A549 (cell line): ENCODE measurements around the gene TRMU. TPM values are rescaled to one million over a fixed set of nuclear protein-coding genes. Genes with fewer than 3 reads are reported as not detected.
A peak's percentile ranks its signal among the peaks of the same experiment; 100 is the strongest.

Experiments
- ATAC-seq, 2 experiments: fragments of 200-7000 bp in 1 of 2; fragments of >200 bp in 1 of 2; cut with Nextera tagmentation in 1 of 2; cut with Tn5 transposase in 1 of 2; 3 replicates each; pipeline versions ENCODE4 v1.8.0 to v1.9.1; 2018 to 2020; ENCODE audit warnings: mild to moderate bottlenecking in 1 of 2, moderate library complexity in 1 of 2
- CTCF ChIA-PET: fragments of 300-600 bp; sonication (Branson Sonifier 250); formaldehyde crosslinking; extraction: SDS; loops from one replicate; lab custom pipeline; 2021; ENCODE audit warnings: antibody characterized with exemption, inconsistent platforms; lab: Yijun Ruan, JAX
- POLR2A ChIA-PET: fragments of 350-600 bp; formaldehyde crosslinking; extraction: SDS; loops from one replicate; lab custom pipeline; 2021; ENCODE audit warnings: antibody characterized with exemption, inconsistent platforms; lab: Yijun Ruan, JAX
- DNase-seq, 2 experiments: peaks; one replicate each; pipeline versions ENCODE4 v3.0.0 to v3.0.0-alpha.2; 2011 to 2016; ENCODE audit warnings: low read depth in 1 of 2, low spot score in 1 of 2
- FAIRE-seq: peaks from 2 replicates; lab custom pipeline; 2011; peaks lifted over from hg19 to GRCh38; lab: Jason Lieb, UNC
- H3K27ac ChIP-seq, 2 experiments: fragments of >200 bp; sonication (Bioruptor Twin); formaldehyde crosslinking; 3 replicates each; pipeline ENCODE4 v1.5.1; 2016 to 2017
- H3K4me1 ChIP-seq: fragments of >200 bp; sonication (Bioruptor Twin); formaldehyde crosslinking; 3 replicates; pipeline ENCODE4 v1.6.1; 2016
- H3K4me2 ChIP-seq: fragments of >200 bp; sonication (Bioruptor Twin); formaldehyde crosslinking; 3 replicates; pipeline ENCODE4 v1.6.1; 2016
- H3K4me3 ChIP-seq: fragments of >200 bp; sonication (Bioruptor Twin); formaldehyde crosslinking; 3 replicates; pipeline ENCODE4 v1.5.1; 2016
- H3K9me3 ChIP-seq: fragments of >200 bp; sonication (Bioruptor Twin); formaldehyde crosslinking; 3 replicates; pipeline ENCODE4 v1.6.1; 2016
- BHLHE40 ChIP-seq: IDR thresholded peaks from 2 replicates; pipeline ENCODE4 v1.6.1; 2012; ENCODE audit warnings: low read depth, low read length, inconsistent platforms
- CBX2 ChIP-seq: fragments of 200-600 bp; sonication (generic); IDR thresholded peaks from 2 replicates; pipeline ENCODE4 v1.6.1; 2016; ENCODE audit warnings: low read depth, mild to moderate bottlenecking, borderline replicate concordance
- CEBPB ChIP-seq, 2 experiments: fragments of >200 bp in 1 of 2; sonication (Bioruptor Twin) in 1 of 2; formaldehyde crosslinking in 1 of 2; IDR thresholded peaks; 2 replicates each; pipeline ENCODE4 v1.6.1; 2012 to 2016
- CHD2 ChIP-seq: fragments of 150-350 bp; IDR thresholded peaks from 2 replicates; pipeline ENCODE4 v1.6.1; 2014; ENCODE audit warnings: low read length; ENCODE audit not compliant: partially characterized antibody
- CHD4 ChIP-seq: fragments of 200-600 bp; sonication (generic); IDR thresholded peaks from 2 replicates; pipeline ENCODE4 v1.6.1; 2016; ENCODE audit warnings: antibody characterized with exemption, mild to moderate bottlenecking, borderline replicate concordance
- EHMT2 ChIP-seq: fragments of 200-600 bp; sonication (generic); IDR thresholded peaks from 2 replicates; pipeline ENCODE4 v1.6.1; 2016; ENCODE audit warnings: antibody characterized with exemption, low read depth, mild to moderate bottlenecking, moderate library complexity
- EP300 ChIP-seq, 2 experiments: fragments of >200 bp; sonication (Bioruptor Twin); formaldehyde crosslinking; IDR thresholded peaks; 2 replicates in 1 of 2; 3 replicates in 1 of 2; pipeline ENCODE4 v1.6.1; 2016 to 2017
- ESRRA ChIP-seq: fragments of 150-350 bp; IDR thresholded peaks from 2 replicates; pipeline ENCODE4 v1.6.1; 2014; ENCODE audit warnings: mild to moderate bottlenecking, low read length, borderline replicate concordance
- FOSL2 ChIP-seq, 2 experiments: fragments of 450-650 bp in 1 of 2; fragments of >200 bp in 1 of 2; sonication (Bioruptor Twin) in 1 of 2; formaldehyde crosslinking; IDR thresholded peaks; 2 replicates each; pipeline versions ENCODE4 v1.5.0 to v1.6.1; 2016 to 2020; ENCODE audit warnings: mild to moderate bottlenecking in 1 of 2, moderate library complexity in 1 of 2
- FOXS1 ChIP-seq: fragments of 250-450 bp; sonication (Bioruptor Pico); IDR thresholded peaks from 2 replicates; pipeline ENCODE4 v1.5.0; 2020; ENCODE audit warnings: mild to moderate bottlenecking, moderate library complexity
- HOXA7 ChIP-seq: fragments of 250-450 bp; sonication (Bioruptor Pico); IDR thresholded peaks from 2 replicates; pipeline ENCODE4 v1.5.0; 2020; ENCODE audit warnings: mild to moderate bottlenecking, moderate library complexity
- JUN ChIP-seq, 2 experiments: fragments of >200 bp; sonication (Bioruptor Twin); formaldehyde crosslinking; IDR thresholded peaks; 2 replicates in 1 of 2; 3 replicates in 1 of 2; pipeline ENCODE4 v1.6.1; 2016 to 2017
- KDM5A ChIP-seq: fragments of 200-600 bp; sonication (generic); IDR thresholded peaks from 2 replicates; pipeline ENCODE4 v1.6.1; 2016; ENCODE audit warnings: antibody characterized with exemption, mild to moderate bottlenecking
- MAFK ChIP-seq: fragments of 450-650 bp; IDR thresholded peaks from 2 replicates; pipeline ENCODE4 v1.6.1; 2014; ENCODE audit not compliant: partially characterized antibody
- MAX ChIP-seq: IDR thresholded peaks from 2 replicates; pipeline ENCODE4 v1.6.1; 2012
- NFE2L2 ChIP-seq: fragments of 150-350 bp; conservative IDR thresholded peaks from 2 replicates; pipeline ENCODE4 v1.6.1; 2014; ENCODE audit warnings: low read length
- PHF8 ChIP-seq: fragments of 200-600 bp; sonication (generic); IDR thresholded peaks from 2 replicates; pipeline ENCODE4 v1.6.1; 2016; ENCODE audit warnings: low read depth, mild to moderate bottlenecking, antibody characterized with exemption, moderate library complexity, borderline replicate concordance
- POLR2AphosphoS2 ChIP-seq: conservative IDR thresholded peaks from 2 replicates; pipeline ENCODE4 v1.6.1; 2012; ENCODE audit warnings: low read length, improper control_type of control experiment, inconsistent platforms
- RARB ChIP-seq: fragments of 250-450 bp; sonication (Bioruptor Pico); IDR thresholded peaks from 2 replicates; pipeline ENCODE4 v1.8.0; 2021; ENCODE audit warnings: mild to moderate bottlenecking, moderate library complexity
- RFX5 ChIP-seq: fragments of 450-650 bp; IDR thresholded peaks from 2 replicates; pipeline ENCODE4 v1.7.1; 2014; ENCODE audit warnings: antibody characterized with exemption, mild to moderate bottlenecking, moderate library complexity
- SREBF2 ChIP-seq: fragments of 450-650 bp; IDR thresholded peaks from 2 replicates; pipeline ENCODE4 v1.6.1; 2014; ENCODE audit warnings: mild to moderate bottlenecking, moderate library complexity
- ZFP36 ChIP-seq: fragments of 450-650 bp; IDR thresholded peaks from 2 replicates; pipeline ENCODE4 v1.6.1; 2014; ENCODE audit warnings: borderline replicate concordance; ENCODE audit not compliant: partially characterized antibody
- ZSCAN20 ChIP-seq: fragments of 250-450 bp; sonication (Bioruptor Pico); IDR thresholded peaks from 2 replicates; pipeline ENCODE4 v1.8.0; 2022; ENCODE audit warnings: mild to moderate bottlenecking, moderate library complexity
- WGBS: methylation state at CpG from one replicate; pipeline ENCODE4 v1.1.6; 2017; ENCODE audit errors: missing lambda C conversion rate; 5-methylcytosine and 5-hydroxymethylcytosine counted together
- polyA plus RNA-seq, 4 experiments: library from polyadenylated mRNA; depleted of rRNA in 3 of 4; stranded (reverse); fragments of >200 nt; fragmentation: RNase III in 1 of 4; extraction: RNeasy Plus Mini Kit Qiagen cat#74134 plus additional on column Dnase treatment in 1 of 4; gene quantifications; 2 replicates in 3 of 4; 3 replicates in 1 of 4; pipeline ENCODE4 v1.2.3, GENCODE V29; 2011 to 2017
- TF ChIP-seq, protein P1 (sequence below): fragments of >200 bp; sonication (Bioruptor Twin); formaldehyde crosslinking; IDR thresholded peaks from 2 replicates; pipeline ENCODE4 v1.6.1; 2016
- TF ChIP-seq, protein P2 (sequence below): fragments of 250-450 bp; sonication (Bioruptor Pico); IDR thresholded peaks from 2 replicates; pipeline ENCODE4 v1.5.0; 2020; ENCODE audit warnings: low read depth, mild to moderate bottlenecking, moderate library complexity
- TF ChIP-seq, protein P3 (sequence below): fragments of 150-350 bp; IDR thresholded peaks from 2 replicates; pipeline ENCODE4 v1.6.1; 2014; ENCODE audit warnings: low read depth, mild to moderate bottlenecking, low read length

The TRMU gene
- polyA plus RNA-seq, 2 of the 4 experiments (the other 2 are of a cell fraction) = 33.4 to 44.1 TPM

DNA sequence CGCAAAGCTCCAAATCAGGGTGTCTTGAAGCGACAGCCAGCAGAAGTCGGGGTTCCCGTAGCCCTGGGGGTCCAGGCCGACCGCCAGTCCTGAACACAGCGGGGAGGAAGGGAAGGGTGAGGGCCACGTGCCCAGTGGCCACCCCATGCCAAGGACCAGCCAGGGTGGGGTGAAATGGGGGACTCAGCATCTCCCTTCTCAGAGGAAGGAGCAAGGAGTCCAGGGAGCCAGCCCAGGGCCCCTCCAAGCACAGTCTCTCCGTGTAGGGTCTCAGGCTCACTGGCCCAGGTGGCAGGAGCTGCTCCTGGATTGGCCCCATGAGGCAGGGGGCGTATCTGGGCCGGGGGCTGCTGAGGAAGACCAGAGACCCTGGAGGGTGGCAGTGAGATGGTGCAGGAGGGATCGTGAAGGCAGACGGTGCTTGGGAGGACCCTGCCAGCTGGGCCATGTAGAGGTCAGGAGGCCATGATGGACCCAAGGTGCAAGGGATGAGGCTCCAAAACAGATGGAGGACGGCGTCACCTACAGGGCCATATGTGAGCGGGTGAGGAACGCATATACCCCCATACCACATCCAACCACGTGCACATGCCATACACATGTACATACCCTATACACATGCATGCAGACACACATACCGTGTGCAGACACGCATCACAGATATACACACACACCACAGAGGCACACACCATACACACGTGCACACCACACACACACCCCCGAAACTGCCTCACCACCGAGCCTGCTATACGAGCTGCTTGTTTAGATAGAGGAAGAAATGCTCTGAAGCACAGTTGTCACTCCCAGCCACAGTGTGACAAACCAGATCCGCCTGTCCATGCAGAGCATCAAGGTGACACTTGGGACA, 34.4 kb downstream of the TRMU start:
- peaks cover 19% of the 10 kb centered on the region for H3K4me1 ChIP-seq
- no peak for TF ChIP-seq NFE2L2
- TF ChIP-seq BHLHE40 = no peak
- TF ChIP-seq CBX2 = no peak
- no peak for TF ChIP-seq JUN (IDR thresholded peaks at IDR 0.05)
- TF ChIP-seq RFX5 = no peak
- TF ChIP-seq, all 56 proteins: peak for 0
- ChIA-PET CTCF (interaction anchor here (1.0 to 1.8 kb wide), 6 partner anchors 15 to 182 kb away, joined by 3 to 10 read pairs (median 4); no protein-coding TSS in a partner anchor), POLR2A (no interaction called here)
- Histone ChIP-seq H3K4me2 (no peak overlapping the region), H3K27ac (peak overlapping the region in 1 of 2 experiments; percentile 54; a peak in 2 of 6 replicates), H3K9me3 (no peaks in the 10 kb centered on the region), H3K4me3 (no peak overlapping the region)
- no peak for ATAC-seq
- FAIRE-seq = no peak
- DNase-seq = no peak
- WGBS = 91% methylated on average over 23 of the region's 25 CpGs

DNA sequence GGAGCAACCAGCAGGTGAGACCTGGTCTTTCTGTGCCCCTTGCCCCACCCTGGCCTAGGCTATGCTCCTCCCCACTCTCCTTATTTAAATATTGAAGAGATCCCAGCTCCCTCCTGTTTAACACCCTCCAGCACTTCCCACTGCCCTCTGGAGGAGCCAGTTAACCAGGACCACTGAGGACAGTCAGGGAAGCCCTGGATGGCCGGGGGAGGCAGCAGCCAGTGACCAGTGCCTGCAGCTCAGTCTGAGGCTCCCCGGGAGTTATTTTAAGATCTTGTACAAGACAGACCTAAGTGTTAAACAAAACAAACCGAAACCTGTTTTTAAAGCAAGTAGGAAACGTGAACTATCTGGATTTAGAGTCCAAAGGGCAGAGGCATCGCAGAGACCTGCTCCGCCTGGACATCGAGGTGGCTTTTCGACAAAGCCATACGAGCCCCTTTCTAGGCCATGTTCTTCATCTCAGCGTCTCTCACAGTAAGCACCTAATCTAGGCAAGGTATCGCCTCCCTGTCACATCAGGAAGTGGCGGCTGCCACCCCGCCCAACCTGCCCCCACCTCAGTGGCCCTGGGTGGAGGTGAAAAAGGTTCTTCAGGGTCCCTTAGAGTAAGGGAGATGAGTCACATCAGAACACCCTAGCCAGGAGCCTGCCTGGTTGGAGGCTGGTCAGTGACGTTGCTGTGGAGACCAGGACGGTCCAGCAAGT, 35.2 kb downstream of the TRMU start:
- POLR2A ChIA-PET = no interaction called here
- H3K4me1 ChIP-seq = peaks cover 19% of the 10 kb centered on the region
- H3K27ac ChIP-seq = peak overlapping the region in 1 of 2 experiments; percentile 54; a peak in 2 of 6 replicates
- no peak overlapping the region for H3K4me2 ChIP-seq
- CTCF ChIA-PET = interaction anchor here (1.0 to 1.8 kb wide), 5 partner anchors 16 to 172 kb away, joined by 3 to 10 read pairs (median 4); no protein-coding TSS in a partner anchor
- ATAC-seq (no peak), FAIRE-seq (no peak), DNase-seq (no peak)
- no peak overlapping the region for H3K4me3 ChIP-seq
- H3K9me3 ChIP-seq = peaks cover 5% of the 10 kb centered on the region
- WGBS = 77% methylated on average over 12 of the region's 15 CpGs
- no peak for TF ChIP-seq SREBF2
- no peak for TF ChIP-seq FOXS1 (CRISPR knock-in tag)
- TF ChIP-seq FOSL2 (IDR thresholded peaks at IDR 0.05) = no peak
- TF ChIP-seq FOSL2 (CRISPR knock-in tag; IDR thresholded peaks at IDR 0.05) = no peak
- TF ChIP-seq EP300 (IDR thresholded peaks at IDR 0.05) = no peak
- no peak for TF ChIP-seq JUN (IDR thresholded peaks at IDR 0.05)
- TF ChIP-seq ZSCAN20 (CRISPR knock-in tag) = no peak
- no peak for TF ChIP-seq RARB (CRISPR knock-in tag)
- no peak for TF ChIP-seq RFX5
- no peak for TF ChIP-seq BHLHE40
- TF ChIP-seq, protein P1, sequence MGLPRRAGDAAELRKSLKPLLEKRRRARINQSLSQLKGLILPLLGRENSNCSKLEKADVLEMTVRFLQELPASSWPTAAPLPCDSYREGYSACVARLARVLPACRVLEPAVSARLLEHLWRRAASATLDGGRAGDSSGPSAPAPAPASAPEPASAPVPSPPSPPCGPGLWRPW = no peak
- no peak for TF ChIP-seq MAX
- TF ChIP-seq, all 56 proteins: peak for 0

DNA sequence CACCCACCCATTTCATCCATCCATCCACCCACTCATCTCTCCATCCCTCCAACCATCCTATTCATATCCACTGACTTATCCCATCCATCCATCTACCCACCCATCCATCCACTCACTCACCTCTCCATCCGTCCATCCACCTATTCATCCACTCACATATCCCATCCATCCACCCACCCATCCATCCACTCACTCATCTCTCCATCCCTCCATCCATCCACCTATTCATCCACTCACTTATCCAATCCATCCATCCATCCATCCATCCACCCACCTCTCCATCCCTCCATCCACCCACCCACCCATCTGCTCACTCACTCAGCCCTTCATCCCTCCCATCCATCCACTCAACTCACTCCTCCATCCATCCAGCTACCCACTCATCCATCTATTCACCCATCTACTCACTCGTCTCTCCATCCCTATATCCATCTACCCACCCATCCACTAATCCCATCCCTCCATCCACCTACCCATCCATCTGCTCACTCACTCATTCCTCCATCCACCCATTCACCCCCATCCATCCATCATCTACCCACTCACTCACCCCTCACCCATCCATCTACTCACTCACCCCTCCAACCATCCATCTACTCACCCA, 36.2 kb downstream of the TRMU start:
- FAIRE-seq = no peak
- ChIA-PET POLR2A (no interaction called here), CTCF (interaction anchor here (1.3 kb wide), 1 partner anchor 17 kb away, joined by 3 read pairs; no protein-coding TSS in a partner anchor)
- H3K4me1 ChIP-seq = peaks cover 20% of the 10 kb centered on the region
- TF ChIP-seq KDM5A (no peak), CEBPB (IDR thresholded peaks at IDR 0.05) (no peak), ZFP36 (no peak), JUN (IDR thresholded peaks at IDR 0.05) (no peak), FOSL2 (IDR thresholded peaks at IDR 0.05) (no peak), FOSL2 (CRISPR knock-in tag; IDR thresholded peaks at IDR 0.05) (no peak), RARB (CRISPR knock-in tag) (no peak), POLR2AphosphoS2 (no peak), PHF8 (no peak), HOXA7 (CRISPR knock-in tag) (no peak), ESRRA (no peak), EHMT2 (no peak), SREBF2 (no peak), ZSCAN20 (CRISPR knock-in tag) (no peak), MAFK (no peak), CHD4 (no peak), CHD2 (no peak)
- TF ChIP-seq, protein P2, sequence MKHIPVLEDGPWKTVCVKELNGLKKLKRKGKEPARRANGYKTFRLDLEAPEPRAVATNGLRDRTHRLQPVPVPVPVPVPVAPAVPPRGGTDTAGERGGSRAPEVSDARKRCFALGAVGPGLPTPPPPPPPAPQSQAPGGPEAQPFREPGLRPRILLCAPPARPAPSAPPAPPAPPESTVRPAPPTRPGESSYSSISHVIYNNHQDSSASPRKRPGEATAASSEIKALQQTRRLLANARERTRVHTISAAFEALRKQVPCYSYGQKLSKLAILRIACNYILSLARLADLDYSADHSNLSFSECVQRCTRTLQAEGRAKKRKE (CRISPR knock-in tag) = no peak
- TF ChIP-seq, protein P3, sequence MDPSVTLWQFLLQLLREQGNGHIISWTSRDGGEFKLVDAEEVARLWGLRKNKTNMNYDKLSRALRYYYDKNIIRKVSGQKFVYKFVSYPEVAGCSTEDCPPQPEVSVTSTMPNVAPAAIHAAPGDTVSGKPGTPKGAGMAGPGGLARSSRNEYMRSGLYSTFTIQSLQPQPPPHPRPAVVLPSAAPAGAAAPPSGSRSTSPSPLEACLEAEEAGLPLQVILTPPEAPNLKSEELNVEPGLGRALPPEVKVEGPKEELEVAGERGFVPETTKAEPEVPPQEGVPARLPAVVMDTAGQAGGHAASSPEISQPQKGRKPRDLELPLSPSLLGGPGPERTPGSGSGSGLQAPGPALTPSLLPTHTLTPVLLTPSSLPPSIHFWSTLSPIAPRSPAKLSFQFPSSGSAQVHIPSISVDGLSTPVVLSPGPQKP = no peak
- WGBS = 98% methylated on average over 2 of the region's 2 CpGs
- H3K4me3 ChIP-seq = no peak overlapping the region
- ATAC-seq = no peak
- no peak for DNase-seq
- no peak overlapping the region for H3K4me2 ChIP-seq
- peaks cover 15% of the 10 kb centered on the region for H3K9me3 ChIP-seq
- H3K27ac ChIP-seq = no peak overlapping the region
